HG03064 (cell line): Measurements from ENCODE around the gene SH3GL3.

Source experiments
- ATAC-seq: cut with Tn5 transposase; IDR thresholded peaks from one replicate; pipeline ENCODE4 v1.9.1; 2021; ENCODE audit warnings: low read depth; ENCODE audit not compliant: unreplicated experiment

Gene SH3GL3

DNA sequence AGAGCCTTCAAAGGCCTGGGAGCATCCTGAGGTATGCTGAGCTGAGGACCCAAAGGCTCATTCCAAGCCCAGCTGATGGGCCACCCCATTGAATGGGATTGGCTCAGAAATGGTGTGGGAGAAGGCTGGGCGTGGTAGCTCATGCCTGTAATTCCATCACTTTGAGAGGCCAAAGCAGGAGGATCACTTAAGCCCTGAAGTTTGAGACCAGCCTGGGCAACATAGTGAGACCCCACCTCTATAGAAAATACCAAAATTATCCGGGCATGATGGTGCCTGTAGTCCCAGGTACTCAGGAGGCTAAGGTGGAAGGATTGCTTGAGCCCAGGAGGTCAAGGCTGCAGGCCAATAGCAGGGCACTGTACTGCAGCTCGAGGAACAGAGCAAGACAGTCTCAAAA, 163.0 kb downstream of the SH3GL3 start:
- no peak for ATAC-seq

DNA sequence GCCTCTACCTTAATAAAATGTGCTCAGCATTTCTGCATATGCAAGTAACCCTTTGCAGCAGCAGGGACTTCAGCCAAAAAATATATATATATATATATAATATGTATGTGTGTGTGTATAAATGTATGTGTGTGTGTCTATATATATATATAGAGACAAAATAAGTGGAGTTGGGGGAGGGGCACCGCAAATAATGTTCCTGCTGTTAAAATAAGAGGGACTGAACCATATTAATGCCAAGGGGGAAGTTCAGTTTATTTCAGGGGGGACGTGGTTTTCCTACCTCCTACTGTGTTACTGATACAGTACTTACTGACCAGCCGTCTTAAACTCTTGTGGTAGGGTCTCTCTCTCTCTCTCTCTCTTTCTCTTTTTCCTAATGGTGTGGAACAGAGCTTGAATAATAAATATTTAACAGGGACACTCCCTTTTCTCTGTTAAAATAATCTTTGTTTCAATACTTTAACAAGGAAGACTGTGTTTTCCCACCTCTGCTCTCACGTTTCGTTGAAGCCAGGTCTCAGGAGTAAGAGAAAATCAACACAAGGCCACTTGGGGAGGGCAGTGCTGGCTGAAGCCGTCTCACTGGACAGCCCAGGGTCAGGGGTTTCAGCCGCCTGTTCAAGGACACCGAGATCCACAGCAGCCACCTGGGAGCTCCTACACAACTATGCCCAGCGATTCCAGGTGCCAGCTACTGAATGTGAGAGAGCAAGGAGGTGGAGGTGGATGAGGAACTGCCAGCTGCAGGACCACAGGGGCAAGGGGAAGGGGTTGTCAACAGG, 164.0 kb downstream of the SH3GL3 start:
- ATAC-seq: no peak

DNA sequence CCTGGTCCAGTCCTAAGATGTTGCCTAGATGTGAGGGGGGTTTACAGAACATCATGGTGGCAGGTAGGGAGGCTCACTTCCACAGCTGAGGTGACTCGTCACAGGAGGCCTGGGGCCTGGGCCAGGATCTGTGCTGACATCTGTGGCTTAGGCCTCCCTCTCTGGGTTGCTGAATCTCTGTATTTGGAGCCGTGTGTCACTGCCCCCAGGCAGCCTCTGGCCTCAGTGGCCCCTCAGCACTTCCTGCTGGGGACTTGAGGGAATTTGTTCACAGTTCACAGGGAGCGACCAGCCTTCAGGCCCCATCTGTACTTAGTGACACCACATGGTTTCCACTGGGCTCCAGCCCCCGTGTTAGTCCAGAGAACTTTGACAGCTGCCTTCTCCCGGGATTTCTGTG, 165.1 kb downstream of the SH3GL3 start:
- no peak for ATAC-seq

DNA sequence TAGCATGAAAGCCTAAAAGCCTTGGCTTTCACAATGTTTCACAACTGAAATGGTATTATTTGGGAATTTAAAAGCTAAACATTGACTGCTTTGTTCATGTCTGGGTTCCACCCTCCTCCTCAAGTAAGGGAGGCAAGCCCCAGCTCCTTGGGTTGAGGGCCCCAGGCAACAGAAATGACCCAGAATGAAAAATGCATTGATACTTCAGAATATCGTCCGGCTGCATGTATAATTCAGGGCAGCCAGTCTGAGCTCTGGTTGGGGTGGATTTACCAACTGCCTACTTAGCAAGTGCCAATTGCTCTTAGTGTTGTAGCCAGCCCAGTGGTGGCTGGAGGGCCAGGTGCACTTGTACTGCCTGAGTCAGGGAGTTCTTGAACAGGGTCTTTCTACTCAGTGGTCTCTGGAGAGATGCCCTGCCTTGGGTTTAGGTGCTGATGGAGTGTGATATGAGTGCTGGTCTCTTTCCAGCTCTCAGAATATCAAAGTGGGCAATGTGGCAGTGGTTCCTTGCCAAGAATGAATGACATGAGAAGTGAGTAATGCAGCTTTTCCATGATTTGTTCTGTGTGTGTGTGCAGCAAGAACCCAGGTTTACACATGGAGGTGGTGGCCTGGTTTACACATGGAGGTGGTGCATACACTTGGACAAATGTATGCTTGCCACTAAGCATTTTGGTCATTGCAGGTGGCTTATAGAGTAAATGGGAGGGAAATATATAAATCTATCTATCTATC, 165.9 kb downstream of the SH3GL3 start:
- no peak for ATAC-seq

DNA sequence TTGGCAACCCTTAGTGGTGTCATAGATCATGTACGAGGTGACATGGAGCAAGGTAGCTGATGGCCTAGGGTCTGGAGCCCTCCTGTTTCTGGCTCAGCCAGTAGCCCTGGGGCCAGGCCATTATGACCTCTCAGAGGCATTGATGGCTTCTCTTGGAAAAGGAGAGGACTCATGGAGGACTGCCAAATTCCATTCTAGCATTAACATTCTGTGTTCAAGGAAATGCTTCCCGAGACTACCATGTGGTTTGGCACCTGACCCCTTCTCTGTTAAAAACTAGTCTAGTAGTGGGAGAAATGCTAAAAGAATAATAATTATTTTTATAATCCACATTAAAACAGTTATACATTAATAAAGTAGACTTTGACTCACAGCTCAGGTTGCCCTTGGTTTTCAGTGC, 166.6 kb downstream of the SH3GL3 start:
- no peak for ATAC-seq

DNA sequence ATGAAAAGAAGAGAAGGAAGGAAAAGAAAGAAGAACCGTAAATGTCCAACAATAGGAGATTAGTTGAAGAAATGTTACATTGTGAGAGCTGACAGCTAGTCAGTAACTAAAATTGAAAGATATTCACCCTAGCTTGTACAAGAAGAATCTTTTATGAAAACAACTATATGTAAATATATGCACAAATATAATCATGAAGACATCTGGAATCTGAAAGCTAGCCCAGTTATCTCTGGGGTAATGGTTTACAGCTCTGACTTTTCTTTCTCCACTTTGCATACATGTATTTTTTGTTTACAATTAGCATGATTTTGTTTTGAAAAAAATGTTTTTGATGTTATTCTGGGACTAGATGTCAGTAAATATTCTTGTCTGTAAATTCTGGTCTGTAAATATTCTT, 169.7 kb downstream of the SH3GL3 start:
- ATAC-seq: no peak

DNA sequence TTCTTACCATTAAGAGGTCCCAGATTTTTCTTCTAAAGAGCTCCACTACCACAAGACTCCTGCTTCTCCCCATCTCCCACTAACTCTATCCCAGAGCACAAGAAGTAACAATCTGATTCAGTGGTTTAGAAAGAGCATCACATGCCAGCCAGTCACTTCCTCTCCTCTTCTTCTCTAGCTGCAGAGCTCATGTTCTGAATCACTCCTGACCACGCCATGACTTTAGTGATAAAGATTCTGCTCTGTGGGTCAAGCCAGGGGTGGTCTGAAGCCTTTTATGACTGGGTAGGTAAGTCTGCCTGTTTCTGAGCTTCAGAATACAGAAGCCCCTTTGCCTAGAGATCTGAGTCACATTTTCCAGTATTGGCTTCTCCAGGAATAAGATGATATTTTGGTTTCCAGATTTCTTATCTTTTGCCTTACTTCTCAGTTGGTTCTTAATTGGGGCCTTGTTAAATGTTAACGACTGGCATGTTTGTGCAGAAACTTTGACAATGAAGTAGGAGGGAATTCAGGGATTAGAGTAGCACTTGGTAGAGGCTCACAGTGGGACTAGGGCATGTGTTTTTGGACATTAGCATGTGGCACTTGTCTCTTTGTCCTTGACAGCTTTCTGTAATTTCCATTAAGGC, 179.1 kb downstream of the SH3GL3 start:
- ATAC-seq: no peak

DNA sequence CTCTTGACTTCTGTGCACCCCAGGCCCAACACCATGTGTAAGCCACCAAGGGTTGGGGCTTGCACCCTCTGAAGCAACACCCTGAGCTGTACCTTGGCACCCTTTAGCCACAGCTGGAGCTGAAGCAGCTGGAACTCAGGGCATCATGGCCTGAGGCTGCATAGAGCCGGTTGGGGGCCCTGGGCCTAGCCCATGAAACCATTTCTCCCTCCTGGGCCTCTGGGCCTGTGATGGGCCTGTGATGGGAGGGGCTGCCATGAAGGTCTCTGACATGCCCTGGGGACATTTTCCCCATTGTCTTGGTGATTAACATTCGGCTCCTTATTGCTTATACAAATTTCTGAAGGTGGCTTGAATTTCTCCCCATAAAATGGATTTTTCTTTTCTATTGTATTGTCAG, 184.4 kb downstream of the SH3GL3 start:
- no peak for ATAC-seq

DNA sequence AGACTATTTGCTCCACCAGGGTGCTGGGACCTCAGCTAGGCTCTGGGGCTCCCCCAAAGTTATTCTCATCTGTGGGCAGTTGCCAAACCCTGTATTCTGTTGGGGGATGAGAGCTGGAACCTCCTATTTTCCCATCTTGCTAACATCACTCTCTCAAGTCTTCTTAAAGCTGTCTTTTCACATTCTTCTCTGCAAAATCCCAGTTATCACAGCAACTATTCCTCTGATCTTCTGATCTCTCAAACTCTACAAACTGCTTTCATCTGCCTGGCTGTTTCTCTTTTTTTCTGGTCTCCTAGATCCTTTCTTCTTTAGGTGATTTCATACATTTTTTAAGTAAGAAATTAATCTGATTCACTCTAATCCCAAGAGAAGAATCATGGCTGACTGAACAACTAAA, 196.1 kb downstream of the SH3GL3 start:
- no peak for ATAC-seq

DNA sequence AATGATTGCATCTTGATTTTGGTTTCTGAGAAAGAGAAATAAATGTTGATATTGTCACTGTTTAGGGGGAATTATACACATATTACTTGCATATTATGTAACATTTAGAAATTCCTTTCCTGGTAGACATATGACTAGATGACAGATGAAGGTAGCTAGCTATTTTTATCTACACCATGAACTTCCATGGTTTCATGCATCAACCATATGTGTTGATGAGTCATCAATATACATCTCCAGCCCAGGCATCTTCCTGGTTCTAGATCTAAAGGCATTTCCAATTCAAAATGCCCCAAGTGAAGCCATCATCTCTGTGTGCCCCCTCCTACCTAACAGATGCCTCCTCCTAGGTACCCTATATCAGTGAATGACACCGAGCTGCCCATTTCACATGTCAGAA, 197.3 kb downstream of the SH3GL3 start:
- no peak for ATAC-seq

DNA sequence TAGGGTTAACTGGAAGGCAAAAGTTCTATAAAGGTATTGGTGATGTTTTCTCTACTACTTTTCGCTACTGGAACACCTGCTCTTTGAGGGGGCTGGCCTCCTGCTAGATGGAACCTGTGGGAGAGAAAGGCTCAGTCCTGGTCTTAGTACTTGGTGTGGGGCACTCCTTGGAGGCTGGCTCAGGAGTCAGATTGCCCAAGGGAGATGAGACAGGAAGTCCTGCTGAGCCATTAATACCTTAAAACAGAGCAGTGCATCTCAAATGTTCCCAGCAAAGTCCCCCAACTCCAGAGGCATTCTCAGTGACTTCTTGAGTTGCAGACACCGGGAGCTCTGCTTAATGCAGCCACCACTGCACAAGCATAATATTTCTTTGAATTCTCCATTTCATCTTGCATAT, 203.7 kb downstream of the SH3GL3 start:
- no peak for ATAC-seq

DNA sequence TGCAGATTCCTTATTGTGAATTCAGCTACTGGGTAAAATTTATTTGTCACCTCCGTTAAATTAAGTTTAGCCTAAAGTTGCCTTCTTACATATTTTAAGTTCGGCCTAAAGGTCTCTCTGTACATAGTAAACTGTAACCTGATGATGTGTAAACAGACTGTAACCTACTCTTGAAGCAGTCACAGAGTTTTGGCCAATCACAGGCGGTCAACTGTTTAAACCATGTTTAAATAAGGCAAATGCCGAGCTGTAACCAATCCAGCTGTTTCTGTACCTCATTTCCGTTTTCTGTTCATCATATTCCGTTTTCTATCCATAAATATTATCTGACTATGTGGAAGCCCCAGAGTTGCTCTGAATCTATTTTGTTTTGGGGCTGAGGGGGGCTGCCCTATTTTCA, 204.4 kb downstream of the SH3GL3 start:
- ATAC-seq: no peak

DNA sequence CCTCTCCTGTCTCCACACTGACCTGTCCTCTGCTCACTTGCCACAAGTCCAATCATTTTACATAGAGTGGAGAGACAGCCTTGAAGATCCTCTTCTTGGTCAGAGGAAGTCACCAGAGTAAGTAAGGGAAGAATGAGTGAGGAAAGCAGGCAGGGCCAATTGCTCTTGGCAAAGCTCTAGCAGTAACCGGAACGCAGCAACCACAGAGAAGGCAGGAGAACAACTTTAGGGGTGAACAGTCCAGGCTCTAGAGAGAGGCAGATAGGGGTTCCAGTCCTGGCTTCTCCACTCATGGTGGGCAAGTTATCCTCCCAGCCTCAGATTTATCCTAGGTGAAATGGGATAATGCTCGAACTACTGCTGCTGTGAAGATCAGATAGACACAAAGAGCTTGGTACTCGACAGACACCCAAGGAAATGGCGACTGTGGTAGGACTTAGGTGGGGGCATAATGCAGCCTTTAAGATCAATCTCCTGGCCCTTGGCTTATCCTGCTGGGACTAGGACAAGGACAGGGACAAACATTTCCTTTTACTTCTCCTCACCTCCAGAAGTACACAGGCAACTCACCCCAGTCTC, 205.6 kb downstream of the SH3GL3 start:
- ATAC-seq: no peak

DNA sequence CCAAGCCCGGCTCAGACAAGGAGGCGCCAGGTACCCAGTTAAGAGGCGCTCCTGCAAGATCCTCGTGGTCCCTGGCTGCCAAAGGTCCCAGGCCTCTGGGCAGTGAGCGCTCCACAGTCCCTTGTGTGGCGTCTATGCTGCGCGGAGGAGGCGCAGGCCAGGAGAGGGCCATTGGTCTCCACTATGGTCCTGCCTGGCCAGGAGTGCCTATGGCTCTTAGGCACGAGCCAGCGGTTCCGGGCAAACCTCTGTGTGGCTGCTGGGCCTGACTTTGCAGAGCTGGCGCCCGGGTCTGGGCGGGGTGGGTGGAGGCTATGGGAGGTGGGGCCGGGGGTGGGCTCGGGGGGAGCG, 206.1 kb downstream of the SH3GL3 start:
- no peak for ATAC-seq

DNA sequence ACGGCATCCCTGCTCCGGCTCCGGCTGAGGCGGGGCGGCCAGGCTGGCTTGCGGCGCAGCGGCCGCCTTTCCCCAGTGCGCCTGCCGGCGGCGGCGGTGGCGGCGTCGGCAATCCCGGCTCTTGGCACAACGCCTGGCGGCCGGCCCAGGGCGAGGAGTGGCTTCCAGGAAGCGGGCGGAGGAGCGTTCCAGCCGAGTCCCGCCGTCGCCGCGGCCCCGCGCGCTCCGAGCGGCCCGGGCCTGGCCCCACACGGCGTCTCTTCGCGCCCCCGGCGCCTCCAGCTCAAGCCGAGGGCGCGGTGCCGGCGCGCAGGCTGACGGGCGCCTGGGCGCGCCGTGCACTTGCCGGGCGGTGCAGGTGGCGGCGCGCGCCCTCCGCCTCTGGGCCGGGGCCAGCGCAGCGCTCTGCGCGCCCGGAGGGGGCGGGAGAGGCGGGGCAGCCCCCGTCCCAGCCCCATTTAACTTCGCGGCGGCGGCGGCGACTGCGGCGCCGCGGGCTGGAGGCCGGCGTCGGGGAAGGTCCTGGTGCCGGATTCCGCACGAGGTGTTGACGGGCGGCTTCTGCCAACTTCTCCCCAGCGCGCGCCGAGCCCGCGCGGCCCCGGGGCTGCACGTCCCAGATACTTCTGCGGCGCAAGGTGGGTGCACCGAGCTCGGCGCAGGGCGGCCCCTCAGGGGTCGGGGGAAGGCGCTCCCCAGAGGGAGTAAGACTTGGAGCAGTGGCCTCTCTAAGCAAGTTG, 206.7 kb downstream of the SH3GL3 start, which contains the start of gene ADAMTSL3:
TSS of gene ADAMTSL3 (plus strand) at position 485 of the 740 bp plus-strand sequence. CDS start 1,639 bp downstream, outside the sequence.
- no peak for ATAC-seq

DNA sequence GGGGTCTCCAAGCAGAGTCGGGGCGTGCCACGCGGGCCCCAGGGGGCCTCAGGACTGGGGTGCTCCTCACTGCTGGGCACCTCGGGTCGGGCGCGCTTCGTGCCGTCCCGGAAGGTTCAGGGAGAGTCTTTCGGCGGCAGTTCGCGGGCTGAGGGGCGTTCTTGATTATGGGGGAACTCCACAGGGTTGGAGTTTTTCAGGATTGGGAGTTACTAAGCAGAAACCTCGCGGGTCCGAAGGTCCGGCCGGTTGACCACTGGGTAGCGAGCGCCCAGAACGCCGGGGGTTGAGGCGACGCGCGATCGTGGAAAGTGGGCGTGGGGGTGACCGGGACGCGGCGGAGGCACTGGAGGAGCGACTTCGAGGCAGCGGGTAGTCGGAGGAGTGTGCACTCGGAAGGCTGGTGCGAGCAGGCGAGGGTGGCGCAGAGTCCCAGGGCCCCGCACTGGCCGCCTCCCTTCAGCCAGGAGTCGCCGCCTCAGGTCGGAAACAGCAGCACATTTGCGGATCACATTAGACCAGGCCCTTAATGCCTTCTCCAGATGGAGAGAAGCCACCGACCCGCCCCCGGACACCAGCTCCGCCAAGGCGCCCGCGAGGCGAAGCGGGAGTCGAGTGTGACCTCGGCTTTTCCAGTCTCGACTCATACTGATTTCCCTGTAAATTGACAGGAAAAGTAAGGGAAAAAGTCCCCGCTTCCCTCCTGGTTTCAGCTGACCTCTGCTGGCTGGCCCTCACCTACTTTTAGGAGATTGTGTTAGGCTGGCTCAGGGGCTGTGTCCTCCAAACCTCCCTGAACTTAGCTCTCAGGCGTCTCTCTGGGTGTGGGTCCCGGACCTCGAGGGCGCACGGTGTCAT, 207.5 kb downstream of the SH3GL3 start:
- ATAC-seq: no peak

DNA sequence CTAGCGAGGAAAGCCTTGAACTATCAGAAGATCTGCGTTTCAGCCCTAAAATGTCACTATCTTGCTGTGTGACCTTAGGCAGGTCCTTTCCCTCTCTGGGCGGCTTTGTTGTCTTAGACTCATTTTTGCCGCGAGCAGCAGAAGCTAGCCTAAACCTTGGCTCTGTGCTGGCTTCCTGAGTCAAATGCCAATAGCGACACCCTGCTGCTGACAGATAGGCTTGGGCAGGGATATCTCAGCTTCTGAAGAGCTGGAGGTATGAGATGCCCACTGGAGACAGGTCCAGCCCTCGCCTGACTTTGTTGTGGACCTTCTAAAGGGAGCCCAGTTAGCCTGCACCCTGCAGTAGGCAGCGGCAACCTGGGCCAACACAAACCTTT, 208.1 kb downstream of the SH3GL3 start:
- ATAC-seq: no peak

DNA sequence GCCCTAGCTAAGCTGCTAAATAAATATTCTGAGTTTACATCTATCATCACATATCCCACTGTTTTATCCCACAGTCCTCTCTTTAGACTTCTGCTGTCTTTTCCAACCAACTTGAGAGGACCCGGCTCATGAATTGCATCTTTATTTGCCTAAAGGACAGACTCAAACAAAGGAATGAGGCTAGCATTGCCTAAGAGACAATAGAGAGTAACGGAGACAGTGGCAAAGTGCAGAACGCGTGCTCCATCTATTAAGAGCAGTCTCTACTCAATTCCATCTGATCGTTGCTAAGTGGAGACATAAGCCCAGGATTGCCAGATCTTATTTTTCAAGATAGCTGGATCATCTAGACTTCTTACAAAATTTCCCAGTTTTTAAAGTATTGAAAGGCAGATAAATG, 209.1 kb downstream of the SH3GL3 start:
- ATAC-seq: no peak

DNA sequence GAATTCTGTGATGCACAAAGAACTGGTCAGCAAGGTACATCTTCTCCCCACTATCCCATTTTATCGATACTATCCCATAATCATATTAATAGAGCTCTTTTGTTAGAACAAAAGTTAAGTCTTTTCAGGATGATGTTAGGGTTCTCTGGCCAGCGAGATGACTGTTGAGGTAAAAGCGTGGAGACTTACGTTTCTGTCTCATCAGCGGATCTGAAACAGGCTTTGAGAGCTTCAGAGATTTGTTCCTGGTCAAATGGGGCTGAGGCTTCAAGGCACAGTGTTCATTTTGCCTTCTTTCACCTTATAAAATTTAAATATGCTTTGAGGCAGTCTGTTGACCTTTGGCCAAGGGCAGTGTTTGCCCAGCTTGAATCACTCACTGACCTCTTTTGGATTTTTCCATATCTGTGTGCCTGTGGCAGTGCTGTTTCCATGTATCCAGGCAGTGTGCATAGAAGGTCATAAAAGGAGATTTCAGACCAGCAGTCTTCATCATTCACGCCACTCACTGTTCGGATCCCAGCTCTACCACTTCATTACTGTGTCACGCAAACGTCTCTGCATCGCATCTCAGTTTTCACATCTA, 209.9 kb downstream of the SH3GL3 start:
- ATAC-seq: no peak
